ENCODE measurements around the gene PLAC1.

GRCh38 chrX:134642386-134642785 is 15.9 kb downstream of the PLAC1 start:
- TF ChIP-seq POLR2A (IDR thresholded peaks at IDR 0.05): no peak
- TF ChIP-seq, protein P1, sequence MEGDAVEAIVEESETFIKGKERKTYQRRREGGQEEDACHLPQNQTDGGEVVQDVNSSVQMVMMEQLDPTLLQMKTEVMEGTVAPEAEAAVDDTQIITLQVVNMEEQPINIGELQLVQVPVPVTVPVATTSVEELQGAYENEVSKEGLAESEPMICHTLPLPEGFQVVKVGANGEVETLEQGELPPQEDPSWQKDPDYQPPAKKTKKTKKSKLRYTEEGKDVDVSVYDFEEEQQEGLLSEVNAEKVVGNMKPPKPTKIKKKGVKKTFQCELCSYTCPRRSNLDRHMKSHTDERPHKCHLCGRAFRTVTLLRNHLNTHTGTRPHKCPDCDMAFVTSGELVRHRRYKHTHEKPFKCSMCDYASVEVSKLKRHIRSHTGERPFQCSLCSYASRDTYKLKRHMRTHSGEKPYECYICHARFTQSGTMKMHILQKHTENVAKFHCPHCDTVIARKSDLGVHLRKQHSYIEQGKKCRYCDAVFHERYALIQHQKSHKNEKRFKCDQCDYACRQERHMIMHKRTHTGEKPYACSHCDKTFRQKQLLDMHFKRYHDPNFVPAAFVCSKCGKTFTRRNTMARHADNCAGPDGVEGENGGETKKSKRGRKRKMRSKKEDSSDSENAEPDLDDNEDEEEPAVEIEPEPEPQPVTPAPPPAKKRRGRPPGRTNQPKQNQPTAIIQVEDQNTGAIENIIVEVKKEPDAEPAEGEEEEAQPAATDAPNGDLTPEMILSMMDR (IDR thresholded peaks at IDR 0.05): no peak
- no peak for TF ChIP-seq EP300 (IDR thresholded peaks at IDR 0.05)

All from ovary (tissue), 3 donors.